Liver (tissue), 9 donors: ENCODE results near the gene GPR107. TPM values are rescaled to one million over a fixed set of nuclear protein-coding genes. Genes with fewer than 3 reads are reported as not detected.

ENCODE experiments used
- DNase-seq: peaks from one replicate; pipeline ENCODE4 v3.0.0-alpha.2; 2017; ENCODE audit warnings: low spot score
- H3K27ac ChIP-seq, 2 donors: one replicate each; pipeline ENCODE4 v1.7.0; 2013; ENCODE audit warnings: inconsistent platforms in 2 of 2, low read length in 2 of 2, control low read depth in 1 of 2, low read depth in 1 of 2, mild to moderate bottlenecking in 1 of 2
- H3K27me3 ChIP-seq, 4 donors: one replicate each; pipeline versions ENCODE4 v1.6.1 to v1.7.0; 2013; ENCODE audit warnings: low read length in 3 of 4, inconsistent platforms in 1 of 4, mild to moderate bottlenecking in 1 of 4, moderate library complexity in 1 of 4; ENCODE audit not compliant: control insufficient read depth in 4 of 4, insufficient read depth in 4 of 4
- H3K36me3 ChIP-seq, 4 donors: one replicate each; pipeline versions ENCODE4 v1.6.1 to v1.7.0; 2013; ENCODE audit warnings: low read length in 3 of 4, mild to moderate bottlenecking in 3 of 4, low read depth in 1 of 4, moderate library complexity in 1 of 4; ENCODE audit not compliant: control insufficient read depth in 4 of 4, insufficient read depth in 3 of 4
- H3K4me1 ChIP-seq, 4 donors: one replicate each; pipeline versions ENCODE4 v1.6.1 to v1.7.0; 2013; ENCODE audit warnings: low read length in 3 of 4, mild to moderate bottlenecking in 3 of 4, moderate library complexity in 1 of 4; ENCODE audit not compliant: control insufficient read depth in 4 of 4, insufficient read depth in 4 of 4
- H3K4me3 ChIP-seq, 3 donors: one replicate each; pipeline versions ENCODE4 v1.6.1 to v1.7.0; 2013; ENCODE audit warnings: low read length in 3 of 3, control low read depth in 1 of 3, low read depth in 1 of 3, mild to moderate bottlenecking in 1 of 3
- H3K9ac ChIP-seq, 2 donors: one replicate each; pipeline ENCODE4 v1.7.0; 2013; ENCODE audit warnings: low read length in 2 of 2, mild to moderate bottlenecking in 2 of 2, moderate library complexity in 2 of 2, control low read depth in 1 of 2, low read depth in 1 of 2
- H3K9me3 ChIP-seq, 4 donors: one replicate each; pipeline versions ENCODE4 v1.6.1 to v1.7.0; 2013; ENCODE audit warnings: low read length in 3 of 4; ENCODE audit not compliant: control insufficient read depth in 4 of 4
- ATF3 ChIP-seq: IDR thresholded peaks from 2 replicates; pipeline ENCODE4 v1.6.1; 2016; ENCODE audit warnings: antibody characterized with exemption
- CTCF ChIP-seq: fragments of 150-350 bp; IDR thresholded peaks from 2 replicates; pipeline ENCODE4 v1.5.1; 2017; ENCODE audit warnings: improper control_type of control experiment, low read depth, low read length; ENCODE audit not compliant: missing input control
- EGR1 ChIP-seq, 2 donors: IDR thresholded peaks; 2 replicates each; pipeline ENCODE4 v1.6.1; 2016 to 2018; ENCODE audit warnings: antibody characterized with exemption in 2 of 2, low read depth in 2 of 2
- FOXA1 ChIP-seq: IDR thresholded peaks from 2 replicates; pipeline ENCODE4 v1.6.1; 2016; ENCODE audit warnings: antibody characterized with exemption
- FOXA2 ChIP-seq: IDR thresholded peaks from 2 replicates; pipeline ENCODE4 v1.6.1; 2016; ENCODE audit warnings: antibody characterized with exemption
- GABPA ChIP-seq, 2 donors: IDR thresholded peaks in 1 of 2; conservative IDR thresholded peaks in 1 of 2; 2 replicates each; pipeline ENCODE4 v1.6.1; 2016; ENCODE audit warnings: antibody characterized with exemption in 2 of 2, mild to moderate bottlenecking in 1 of 2, moderate library complexity in 1 of 2
- HNF4A ChIP-seq, 2 donors: conservative IDR thresholded peaks; 2 replicates each; pipeline ENCODE4 v1.6.1; 2016; ENCODE audit warnings: antibody characterized with exemption in 2 of 2, mild to moderate bottlenecking in 2 of 2
- HNF4G ChIP-seq: IDR thresholded peaks from 2 replicates; pipeline ENCODE4 v1.6.1; 2016; ENCODE audit warnings: antibody characterized with exemption
- JUND ChIP-seq, 2 donors: IDR thresholded peaks; 2 replicates each; pipeline ENCODE4 v1.6.1; 2016; ENCODE audit warnings: antibody characterized with exemption in 2 of 2
- NR2F2 ChIP-seq: IDR thresholded peaks from 2 replicates; pipeline ENCODE4 v1.6.1; 2016; ENCODE audit warnings: antibody characterized with exemption
- REST ChIP-seq: IDR thresholded peaks from 2 replicates; pipeline ENCODE4 v1.6.1; 2016; ENCODE audit warnings: antibody characterized with exemption, mild to moderate bottlenecking
- RXRA ChIP-seq, 2 donors: IDR thresholded peaks; 2 replicates each; pipeline ENCODE4 v1.6.1; 2017 to 2018; ENCODE audit warnings: antibody characterized with exemption in 2 of 2, mild to moderate bottlenecking in 1 of 2
- SP1 ChIP-seq: IDR thresholded peaks from 2 replicates; pipeline ENCODE4 v1.6.1; 2018; ENCODE audit warnings: antibody characterized with exemption, mild to moderate bottlenecking
- TAF1 ChIP-seq: conservative IDR thresholded peaks from 2 replicates; pipeline ENCODE4 v1.6.1; 2016; ENCODE audit warnings: antibody characterized with exemption, mild to moderate bottlenecking
- YY1 ChIP-seq: IDR thresholded peaks from 2 replicates; pipeline ENCODE4 v1.6.1; 2016; ENCODE audit warnings: antibody characterized with exemption, mild to moderate bottlenecking
- ZBTB33 ChIP-seq: IDR thresholded peaks from 2 replicates; pipeline ENCODE4 v1.6.1; 2016; ENCODE audit warnings: antibody characterized with exemption
- WGBS: extraction: QIAGEN DNeasy Blood & Tissue Kit; methylation state at CpG from one replicate; pipeline ENCODE4 v1.1.7; 2013; 5-methylcytosine and 5-hydroxymethylcytosine counted together
- polyA plus RNA-seq, 2 donors: library from polyadenylated mRNA; stranded (reverse) in 1 of 2; unstranded in 1 of 2; fragments of 200-250 nt in 1 of 2; fragments of >200 nt in 1 of 2; fragmentation: Nextera tagmentation in 1 of 2; extraction: Ambion mirVana in 1 of 2; gene quantifications; one replicate each; pipeline versions ENCODE4 v1.2.1 to v1.2.3, GENCODE V29; 2013 to 2015
- total RNA-seq, 2 donors: library from RNA; depleted of rRNA; stranded (reverse); fragments of >200 nt; gene quantifications; one replicate each; pipeline ENCODE4 v1.2.3, GENCODE V29; 2014
- donor health status: healthy.
- donor health status: healthy.
- donor health status: healthy.
- donor health status: healthy.
- donor health status: healthy.

Gene GPR107
- total and polyA plus RNA-seq, 4 donors: 3.8 to 17.2 (median 11.4) TPM

GRCh38 chr9:130092910-130093309, 39.2 kb downstream of the GPR107 start (continued):
- no peak for TF ChIP-seq GABPA (IDR thresholded peaks at IDR 0.05 in 1 of 2, conservative IDR thresholded peaks at IDR 0.05 in 1 of 2)
- no peak for TF ChIP-seq HNF4G
- no peak for TF ChIP-seq HNF4A (conservative IDR thresholded peaks at IDR 0.05)
- no peak for TF ChIP-seq JUND (IDR thresholded peaks at IDR 0.05)
- no peak for TF ChIP-seq CTCF
- TF ChIP-seq FOXA2: no peak

GRCh38 chr9:130095872-130096271, 42.2 kb downstream of the GPR107 start:
- no peak for TF ChIP-seq TAF1
- no peak for TF ChIP-seq GABPA (IDR thresholded peaks at IDR 0.05 in 1 of 2, conservative IDR thresholded peaks at IDR 0.05 in 1 of 2)
- TF ChIP-seq SP1: no peak
- TF ChIP-seq NR2F2: no peak
- no peak for TF ChIP-seq JUND (IDR thresholded peaks at IDR 0.05)
- no peak for TF ChIP-seq YY1
- TF ChIP-seq ZBTB33: no peak
- no peak for TF ChIP-seq EGR1 (IDR thresholded peaks at IDR 0.05; ENCODE audit: low read depth in 2 of 2)
- TF ChIP-seq REST: no peak
- Histone ChIP-seq H3K4me3 (no peak overlapping the region), H3K9me3 (no peaks in the 10 kb centered on the region), H3K9ac (no peak overlapping the region), H3K27ac (no peak overlapping the region), H3K27me3 (no peaks in the 10 kb centered on the region), H3K4me1 (no peaks in the 10 kb centered on the region), H3K36me3 (peaks cover 13 to 44% (median 34%) of the 10 kb centered on the region in 4 donors)
- no peak for DNase-seq
- 84% methylated on average over 7 of the region's 7 CpGs for WGBS

- DNase-seq: no peak
- Histone ChIP-seq H3K4me1 (no peaks in the 10 kb centered on the region), H3K9ac (no peak overlapping the region), H3K27ac (no peak overlapping the region), H3K4me3 (no peak overlapping the region), H3K36me3 (peaks cover 16 to 50% (median 34%) of the 10 kb centered on the region in 4 donors), H3K27me3 (no peaks in the 10 kb centered on the region), H3K9me3 (no peaks in the 10 kb centered on the region)
- no peak for TF ChIP-seq YY1
- no peak for TF ChIP-seq RXRA (IDR thresholded peaks at IDR 0.05)
- no peak for TF ChIP-seq FOXA2
- no peak for TF ChIP-seq FOXA1
- no peak for TF ChIP-seq SP1
- no peak for TF ChIP-seq EGR1 (IDR thresholded peaks at IDR 0.05; ENCODE audit: low read depth in 2 of 2)
- no peak for TF ChIP-seq ZBTB33
- TF ChIP-seq ATF3: no peak
- TF ChIP-seq HNF4A (conservative IDR thresholded peaks at IDR 0.05): no peak
- TF ChIP-seq JUND (IDR thresholded peaks at IDR 0.05): no peak
- no peak for TF ChIP-seq CTCF
- no peak for TF ChIP-seq TAF1
- 94% methylated on average over 3 of the region's 3 CpGs for WGBS
Observed at GRCh38 chr9:130100681-130101080, 47.0 kb downstream of the GPR107 start.
